GM18502 (cell line): ENCODE data around the gene PPP2R2C.

Experiments
- ATAC-seq: cut with Tn5 transposase; IDR thresholded peaks from one replicate; pipeline ENCODE4 v1.9.1; 2021; ENCODE audit warnings: mild to moderate bottlenecking; ENCODE audit not compliant: unreplicated experiment, poor library complexity

Gene PPP2R2C

GRCh38 chr4:6472387-6473263 is at the start of gene PPP2R2C:
Gene PPP2R2C (minus strand): TSS chr4:6472614. CDS start chr4:6472229, 385 bp downstream.
- no peak for ATAC-seq

- no peak for ATAC-seq
Measured at GRCh38 chr4:6520978-6521377, 48.6 kb upstream of the PPP2R2C start.

- no peak for ATAC-seq
Measured at GRCh38 chr4:6520051-6520636, 47.7 kb upstream of the PPP2R2C start.

GRCh38 chr4:6517171-6517570 is 44.8 kb upstream of the PPP2R2C start:
- no peak for ATAC-seq

GRCh38 chr4:6516762-6517161 is 44.3 kb upstream of the PPP2R2C start:
- no peak for ATAC-seq

- no peak for ATAC-seq
Measured at GRCh38 chr4:6516281-6516680, 43.9 kb upstream of the PPP2R2C start.

- no peak for ATAC-seq
Measured at GRCh38 chr4:6513678-6514077, 41.3 kb upstream of the PPP2R2C start.

- ATAC-seq, result no peak
Measured at GRCh38 chr4:6509587-6509986, 37.2 kb upstream of the PPP2R2C start.

GRCh38 chr4:6507345-6507744 is 34.9 kb upstream of the PPP2R2C start:
- no peak for ATAC-seq

- ATAC-seq, result no peak
Measured at GRCh38 chr4:6506616-6507140, 34.3 kb upstream of the PPP2R2C start.

GRCh38 chr4:6504900-6505496 is 32.6 kb upstream of the PPP2R2C start:
- no peak for ATAC-seq

- ATAC-seq, result no peak
Measured at GRCh38 chr4:6502747-6503465, 30.5 kb upstream of the PPP2R2C start.

- ATAC-seq, result peak; percentile 54
Measured at GRCh38 chr4:6502147-6502546, 29.7 kb upstream of the PPP2R2C start.

GRCh38 chr4:6501171-6501570 is 28.8 kb upstream of the PPP2R2C start:
- ATAC-seq, result no peak

- no peak for ATAC-seq
Measured at GRCh38 chr4:6500481-6501140, 28.2 kb upstream of the PPP2R2C start.

GRCh38 chr4:6499238-6499600 is 26.8 kb upstream of the PPP2R2C start:
- ATAC-seq, result no peak

- no peak for ATAC-seq
Measured at GRCh38 chr4:6498511-6499237, 26.3 kb upstream of the PPP2R2C start.

GRCh38 chr4:6497796-6498195 is 25.4 kb upstream of the PPP2R2C start:
- ATAC-seq, result no peak

- ATAC-seq, result no peak
Measured at GRCh38 chr4:6495736-6496135, 23.3 kb upstream of the PPP2R2C start.

GRCh38 chr4:6495296-6495590 is 22.8 kb upstream of the PPP2R2C start:
- ATAC-seq, result no peak
